Activated T-cell treated with anti-CD3 and anti-CD28 coated beads for 24 hours (primary cell): ENCODE results near the gene PRTN3.
"Not testable (repeated sequence)": the region's sequence is repeated elsewhere in the genome, so short reads cannot be mapped to it uniquely, and the experiment has no call there.

Source experiments
- DNase-seq: peaks from one replicate; pipeline ENCODE4 v3.0.0-alpha.2; 2020; ENCODE audit warnings: low read depth

Gene PRTN3

GRCh38 chr19:845707-846521 is 5.1 kb downstream of the PRTN3 start:
- no peak for DNase-seq

GRCh38 chr19:848386-848921 is 7.7 kb downstream of the PRTN3 start:
- DNase-seq: no peak

- DNase-seq: not testable (repeated sequence)
Measured at GRCh38 chr19:849195-849594, 8.4 kb downstream of the PRTN3 start.

- no peak for DNase-seq
Measured at GRCh38 chr19:850221-850978, 9.6 kb downstream of the PRTN3 start.

- DNase-seq: no peak
Measured at GRCh38 chr19:850979-851335, 10.2 kb downstream of the PRTN3 start.

GRCh38 chr19:852136-853013 is 11.6 kb downstream of the PRTN3 start, which contains the start of gene ELANE:
ELANE (plus strand) TSS chr19:852303; CDS start chr19:852329, 26 bp downstream.
- DNase-seq: no peak

GRCh38 chr19:853014-853585 is 12.3 kb downstream of the PRTN3 start:
- DNase-seq: no peak

- not testable (repeated sequence) for DNase-seq
Measured at GRCh38 chr19:853614-854220, 12.9 kb downstream of the PRTN3 start.

GRCh38 chr19:854549-854948 is 13.8 kb downstream of the PRTN3 start:
- no peak for DNase-seq

- no peak for DNase-seq
Measured at GRCh38 chr19:855142-855541, 14.3 kb downstream of the PRTN3 start.

- DNase-seq: no peak
Measured at GRCh38 chr19:855566-856120, 14.8 kb downstream of the PRTN3 start.

GRCh38 chr19:858284-858683 is 17.5 kb downstream of the PRTN3 start:
- no peak for DNase-seq

GRCh38 chr19:858868-859843 is 18.4 kb downstream of the PRTN3 start, which contains the start of gene CFD:
CFD (plus strand) TSS chr19:859664; CDS start chr19:859690, 26 bp downstream.
- no peak for DNase-seq

- no peak for DNase-seq
Measured at GRCh38 chr19:861141-861755, 20.4 kb downstream of the PRTN3 start.

GRCh38 chr19:861756-862580 is 21.2 kb downstream of the PRTN3 start:
- peak; percentile 49 for DNase-seq

- DNase-seq: peak; percentile 68
Measured at GRCh38 chr19:862581-863314, 21.9 kb downstream of the PRTN3 start.

- no peak for DNase-seq
Measured at GRCh38 chr19:863315-863620, 22.5 kb downstream of the PRTN3 start.
